Measurements from ENCODE around the gene RNF144A.

The RNF144A gene

GRCh38 chr2:6956566-6956965, 39.4 kb downstream of the RNF144A start:
- no peaks in the 10 kb centered on the region for H3F3A ChIP-seq (ENCODE audit: low read depth)
- H3K9ac ChIP-seq (ENCODE audit: low read depth, low read length, poor library complexity, severe bottlenecking): no peak overlapping the region
- TF ChIP-seq EZH2phosphoT487 (IDR thresholded peaks at IDR 0.05; ENCODE audit: borderline replicate concordance): no peak
- TF ChIP-seq, protein P1, sequence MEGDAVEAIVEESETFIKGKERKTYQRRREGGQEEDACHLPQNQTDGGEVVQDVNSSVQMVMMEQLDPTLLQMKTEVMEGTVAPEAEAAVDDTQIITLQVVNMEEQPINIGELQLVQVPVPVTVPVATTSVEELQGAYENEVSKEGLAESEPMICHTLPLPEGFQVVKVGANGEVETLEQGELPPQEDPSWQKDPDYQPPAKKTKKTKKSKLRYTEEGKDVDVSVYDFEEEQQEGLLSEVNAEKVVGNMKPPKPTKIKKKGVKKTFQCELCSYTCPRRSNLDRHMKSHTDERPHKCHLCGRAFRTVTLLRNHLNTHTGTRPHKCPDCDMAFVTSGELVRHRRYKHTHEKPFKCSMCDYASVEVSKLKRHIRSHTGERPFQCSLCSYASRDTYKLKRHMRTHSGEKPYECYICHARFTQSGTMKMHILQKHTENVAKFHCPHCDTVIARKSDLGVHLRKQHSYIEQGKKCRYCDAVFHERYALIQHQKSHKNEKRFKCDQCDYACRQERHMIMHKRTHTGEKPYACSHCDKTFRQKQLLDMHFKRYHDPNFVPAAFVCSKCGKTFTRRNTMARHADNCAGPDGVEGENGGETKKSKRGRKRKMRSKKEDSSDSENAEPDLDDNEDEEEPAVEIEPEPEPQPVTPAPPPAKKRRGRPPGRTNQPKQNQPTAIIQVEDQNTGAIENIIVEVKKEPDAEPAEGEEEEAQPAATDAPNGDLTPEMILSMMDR (conservative IDR thresholded peaks at IDR 0.05; ENCODE audit: low read length): no peak
- H3K9me2 ChIP-seq (replicated peaks; ENCODE audit: low read depth, low read length): no peaks in the 10 kb centered on the region
- no peaks in the 10 kb centered on the region for H3K4me1 ChIP-seq (ENCODE audit: insufficient read depth, low read length, poor library complexity, severe bottlenecking)
- H3K27me3 ChIP-seq (ENCODE audit: insufficient read depth, low read length, poor library complexity, severe bottlenecking): no peaks in the 10 kb centered on the region
- H4K20me1 ChIP-seq (ENCODE audit: insufficient read depth, low read length, poor library complexity, severe bottlenecking): no peaks in the 10 kb centered on the region
- no peak overlapping the region for H2AFZ ChIP-seq (ENCODE audit: low read length)
- H3K36me3 ChIP-seq (ENCODE audit: insufficient read depth, low read length): no peaks in the 10 kb centered on the region
- H3K79me2 ChIP-seq (ENCODE audit: insufficient read depth, low read length): no peaks in the 10 kb centered on the region
- no peaks in the 10 kb centered on the region for H3K9me3 ChIP-seq (ENCODE audit: insufficient read depth, low read depth, low read length)
- no peak overlapping the region for H3K4me2 ChIP-seq (ENCODE audit: low read depth, low read length, poor library complexity, severe bottlenecking)
- H3K4me3 ChIP-seq (ENCODE audit: low read length, poor library complexity, severe bottlenecking): no peak overlapping the region

GRCh38 chr2:6957031-6957714, 40.0 kb downstream of the RNF144A start:
- Histone ChIP-seq H4K20me1 (ENCODE audit: insufficient read depth, low read length, poor library complexity, severe bottlenecking) (no peaks in the 10 kb centered on the region), H3K36me3 (ENCODE audit: insufficient read depth, low read length) (no peaks in the 10 kb centered on the region), H3K79me2 (ENCODE audit: insufficient read depth, low read length) (no peaks in the 10 kb centered on the region), H3K4me3 (ENCODE audit: low read length, poor library complexity, severe bottlenecking) (no peak overlapping the region), H3K27me3 (ENCODE audit: insufficient read depth, low read length, poor library complexity, severe bottlenecking) (no peaks in the 10 kb centered on the region), H3K4me1 (ENCODE audit: insufficient read depth, low read length, poor library complexity, severe bottlenecking) (no peaks in the 10 kb centered on the region), H3K9ac (ENCODE audit: low read depth, low read length, poor library complexity, severe bottlenecking) (no peak overlapping the region), H3K9me3 (ENCODE audit: insufficient read depth, low read depth, low read length) (no peaks in the 10 kb centered on the region), H3F3A (ENCODE audit: low read depth) (no peaks in the 10 kb centered on the region), H3K4me2 (ENCODE audit: low read depth, low read length, poor library complexity, severe bottlenecking) (no peak overlapping the region), H3K9me2 (replicated peaks; ENCODE audit: low read depth, low read length) (no peaks in the 10 kb centered on the region), H2AFZ (ENCODE audit: low read length) (no peak overlapping the region)
- no peak for TF ChIP-seq EZH2phosphoT487 (IDR thresholded peaks at IDR 0.05; ENCODE audit: borderline replicate concordance)

DNA sequence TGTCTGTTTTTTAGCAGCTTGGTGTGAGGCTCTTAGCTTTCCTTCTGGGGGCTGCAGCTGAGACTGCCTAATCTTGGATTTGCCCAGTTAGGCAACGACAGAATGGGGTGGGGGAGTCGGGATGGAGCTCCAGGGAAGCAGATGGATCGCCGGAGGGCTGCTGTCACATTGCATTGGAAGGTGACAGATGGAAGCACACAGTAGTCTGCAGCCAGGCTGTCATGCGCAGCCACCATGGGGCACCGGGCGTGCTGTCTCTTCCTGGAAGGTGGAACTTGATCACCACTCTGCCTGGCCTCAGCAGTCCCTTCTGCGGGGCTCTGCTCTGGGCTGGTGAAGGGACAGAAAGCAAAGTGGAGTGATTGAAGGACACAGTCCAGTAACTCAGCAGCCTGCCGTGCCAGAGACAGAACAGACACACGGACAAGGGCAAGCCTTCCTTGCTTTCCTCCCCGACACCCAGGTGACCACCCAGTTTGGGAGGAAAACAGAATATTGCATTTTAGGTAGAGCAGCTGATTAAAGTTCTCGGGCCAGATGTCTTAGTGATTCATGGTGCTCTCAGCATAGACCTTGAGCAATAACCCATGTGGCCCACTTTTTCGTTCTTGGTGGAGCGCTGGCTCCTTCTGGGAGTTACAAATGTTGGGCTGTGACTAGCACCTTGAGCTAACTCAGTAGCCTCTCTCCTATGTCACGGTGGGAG, 40.9 kb downstream of the RNF144A start:
- Histone ChIP-seq H3K9ac (ENCODE audit: low read depth, low read length, poor library complexity, severe bottlenecking) (no peak overlapping the region), H3K79me2 (ENCODE audit: insufficient read depth, low read length) (no peaks in the 10 kb centered on the region), H3K27me3 (ENCODE audit: insufficient read depth, low read length, poor library complexity, severe bottlenecking) (no peaks in the 10 kb centered on the region), H3K9me3 (ENCODE audit: insufficient read depth, low read depth, low read length) (no peaks in the 10 kb centered on the region), H3F3A (ENCODE audit: low read depth) (no peaks in the 10 kb centered on the region), H2AFZ (ENCODE audit: low read length) (no peak overlapping the region), H3K4me1 (ENCODE audit: insufficient read depth, low read length, poor library complexity, severe bottlenecking) (no peaks in the 10 kb centered on the region), H3K36me3 (ENCODE audit: insufficient read depth, low read length) (no peaks in the 10 kb centered on the region), H3K4me3 (ENCODE audit: low read length, poor library complexity, severe bottlenecking) (no peak overlapping the region), H4K20me1 (ENCODE audit: insufficient read depth, low read length, poor library complexity, severe bottlenecking) (no peaks in the 10 kb centered on the region), H3K4me2 (ENCODE audit: low read depth, low read length, poor library complexity, severe bottlenecking) (no peak overlapping the region), H3K9me2 (replicated peaks; ENCODE audit: low read depth, low read length) (no peaks in the 10 kb centered on the region)
- no peak for TF ChIP-seq EZH2phosphoT487 (IDR thresholded peaks at IDR 0.05; ENCODE audit: borderline replicate concordance)
- TF ChIP-seq, protein P1 (conservative IDR thresholded peaks at IDR 0.05; ENCODE audit: low read length): no peak
